Measurements from ENCODE around the gene SLC2A10.

- TF ChIP-seq CTCF (IDR thresholded peaks at IDR 0.05; ENCODE audit: insufficient read depth, low read length) (no peak), POLR2AphosphoS5 (IDR thresholded peaks at IDR 0.05; ENCODE audit: low read depth) (no peak), SPI1 (IDR thresholded peaks at IDR 0.05; ENCODE audit: borderline replicate concordance, low read depth) (no peak)
These were observed 61.1 kb downstream of the SLC2A10 start for GRCh38 chr20:46770330-46771194.
